Endothelial cell of umbilical vein (primary cell): ENCODE results near the gene ZBTB33.

Experiments used
- CTCF ChIP-seq, 2 donors: IDR thresholded peaks; 1 replicate in 1 of 2; 2 replicates in 1 of 2; pipeline ENCODE4 v1.5.1; 2011; ENCODE audit warnings: low read length in 2 of 2, mild to moderate bottlenecking in 2 of 2, moderate library complexity in 2 of 2, control low read depth in 1 of 2, inconsistent platforms in 1 of 2, low read depth in 1 of 2; ENCODE audit not compliant: insufficient read depth in 1 of 2; ENCODE audit errors: extremely low read depth in 1 of 2
- EZH2 ChIP-seq: IDR thresholded peaks from 2 replicates; pipeline ENCODE4 v1.6.1; 2012; ENCODE audit warnings: borderline replicate concordance, low read depth, mild to moderate bottlenecking, moderate library complexity, low read length, inconsistent platforms; ENCODE audit not compliant: severe bottlenecking
- FOS ChIP-seq: IDR thresholded peaks from 2 replicates; pipeline ENCODE4 v1.6.1; 2011; ENCODE audit warnings: mild to moderate bottlenecking, low read length, moderate library complexity, borderline replicate concordance; ENCODE audit not compliant: insufficient read depth
- GATA2 ChIP-seq: IDR thresholded peaks from 2 replicates; pipeline ENCODE4 v1.7.0; 2011; ENCODE audit warnings: low read depth, mild to moderate bottlenecking, moderate library complexity, mixed read lengths, low read length; ENCODE audit not compliant: insufficient read length, insufficient read depth
- JUN ChIP-seq: IDR thresholded peaks from 2 replicates; pipeline ENCODE4 v1.6.1; 2011; ENCODE audit warnings: borderline replicate concordance, low read depth; ENCODE audit not compliant: insufficient read length, insufficient read depth
- MAX ChIP-seq: IDR thresholded peaks from 2 replicates; pipeline ENCODE4 v1.6.1; 2011; ENCODE audit not compliant: insufficient read depth, insufficient read length
- MYC ChIP-seq: IDR thresholded peaks from one replicate; pipeline ENCODE4 v1.6.1; 2011; ENCODE audit warnings: mild to moderate bottlenecking, low read depth, low read length
- POLR2A ChIP-seq: IDR thresholded peaks from 2 replicates; pipeline ENCODE4 v1.6.1; 2012; ENCODE audit warnings: low read depth, mild to moderate bottlenecking, control low read depth, low read length
- POLR2AphosphoS5 ChIP-seq: IDR thresholded peaks from 2 replicates; pipeline ENCODE4 v1.6.1; 2012; ENCODE audit warnings: low read depth, mild to moderate bottlenecking, control low read depth, low read length, moderate library complexity; ENCODE audit not compliant: insufficient read depth

GRCh38 chrX:120274145-120274544, 23.5 kb downstream of the ZBTB33 start:
- TF ChIP-seq CTCF (IDR thresholded peaks at IDR 0.05; ENCODE audit: extremely low read depth in 1 of 2, insufficient read depth in 1 of 2, low read depth in 1 of 2, low read length in 2 of 2), result no peak
- no peak for TF ChIP-seq POLR2A
- TF ChIP-seq EZH2, result no peak
- TF ChIP-seq MAX, result no peak
- no peak for TF ChIP-seq MYC
- TF ChIP-seq JUN, result no peak
- TF ChIP-seq GATA2, result no peak
- no peak for TF ChIP-seq POLR2AphosphoS5
- no peak for TF ChIP-seq FOS
